Activated CD8-positive, alpha-beta T cell treated with anti-CD3 and anti-CD28 coated beads for 36 hours (primary cell): ENCODE results near the gene CD300LF. TPM values are rescaled to one million over a fixed set of nuclear protein-coding genes. Genes with fewer than 3 reads are reported as not detected.

ENCODE experiments used
- ATAC-seq: fragments of 200-7000 bp; cut with Tn5 transposase; one replicate; pipeline ENCODE4 v1.10.0; 2021; ENCODE audit warnings: mild to moderate bottlenecking, moderate library complexity
- CTCF ChIA-PET: fragments of 350-600 bp; sonication (Branson Sonifier 250); formaldehyde crosslinking; loops from one replicate; lab custom pipeline; 2021; ENCODE audit warnings: antibody characterized with exemption; lab: Charles Lee
- POLR2A ChIA-PET: fragments of 350-600 bp; sonication (Branson Sonifier 250); formaldehyde crosslinking; loops from one replicate; lab custom pipeline; 2021; ENCODE audit warnings: antibody characterized with exemption; lab: Charles Lee
- DNase-seq: peaks from one replicate; pipeline ENCODE4 v3.0.0-alpha.2; 2020
- H3K27ac Mint-ChIP-seq: one replicate; pipeline ENCODE4 v1.8.0; 2021; ENCODE audit warnings: mild to moderate bottlenecking, mixed read lengths
- H3K27me3 Mint-ChIP-seq: one replicate; pipeline ENCODE4 v1.8.0; 2021; ENCODE audit warnings: mixed read lengths
- H3K36me3 Mint-ChIP-seq: one replicate; pipeline ENCODE4 v1.8.0; 2021; ENCODE audit warnings: low read depth, mixed read lengths
- H3K4me1 Mint-ChIP-seq: one replicate; pipeline ENCODE4 v1.8.0; 2021; ENCODE audit warnings: low read depth, mixed read lengths
- H3K4me3 Mint-ChIP-seq: one replicate; pipeline ENCODE4 v1.8.0; 2021; ENCODE audit warnings: mild to moderate bottlenecking, moderate library complexity, mixed read lengths
- H3K9me3 Mint-ChIP-seq: one replicate; pipeline ENCODE4 v1.8.0; 2021; ENCODE audit warnings: mixed read lengths
- CTCF ChIP-seq: fragments of 200-600 bp; IDR thresholded peaks from one replicate; pipeline ENCODE4 v1.8.0; 2022; ENCODE audit warnings: antibody characterized with exemption, mild to moderate bottlenecking
- intact Hi-C: fragments of 100-400 bp; cut with micrococcal nuclease; formaldehyde crosslinking; loops from one replicate; pipeline ENCODE4 v1.10.0; 2022
- total RNA-seq, 2 experiments: library from RNA; stranded (reverse); gene quantifications; one replicate each; pipeline ENCODE4 v1.2.3, GENCODE V29; 2021

Gene CD300LF
- total RNA-seq, 2 experiments from 2014 or later = not detected

DNA sequence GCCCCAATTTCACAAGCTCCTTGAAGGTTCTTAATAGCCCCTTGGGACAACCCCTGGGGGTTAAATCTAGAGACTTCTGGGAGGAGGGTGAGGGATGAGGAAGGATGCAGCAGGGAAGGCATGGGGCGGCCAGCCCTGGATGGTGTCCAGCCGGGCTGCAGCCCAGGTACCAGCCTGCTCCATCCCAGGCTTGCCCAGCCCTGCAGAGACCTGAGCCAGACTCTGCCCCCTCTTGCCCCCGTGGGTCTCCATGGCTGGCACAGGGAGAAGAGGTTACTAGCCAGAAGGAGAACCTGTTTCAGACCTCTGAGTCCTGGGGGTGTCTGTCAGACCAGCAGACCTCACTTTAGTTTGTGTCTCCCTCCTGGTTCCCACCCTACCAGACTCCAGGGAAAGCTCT is 44.2 kb upstream of the CD300LF start:
- ChIA-PET CTCF (interaction anchor here (0.6 to 8.6 kb wide), 6 partner anchors 10 to 382 kb away, joined by 3 to 98 read pairs (median 42); partner anchors contain the start of genes NHERF1 and RAB37), POLR2A (interaction anchor here (1.3 kb wide), 1 partner anchor 20 kb away, joined by 8 read pairs; the partner anchor contains the start of gene NAT9)
- Mint-ChIP-seq H3K4me1 (peaks cover 83% of the 10 kb centered on the region), H3K27ac (peak overlapping the region; percentile 77), H3K9me3 (no peaks in the 10 kb centered on the region), H3K4me3 (no peak overlapping the region), H3K36me3 (peaks cover 29% of the 10 kb centered on the region), H3K27me3 (no peaks in the 10 kb centered on the region)
- TF ChIP-seq CTCF = no peak
- intact Hi-C loops = no loop called here
- ATAC-seq (no peak), DNase-seq (no peak)

GRCh38 chr17:74755533-74755932 is 42.8 kb upstream of the CD300LF start:
- H3K27me3 Mint-ChIP-seq = no peaks in the 10 kb centered on the region
- intact Hi-C loops = no loop called here
- H3K9me3 Mint-ChIP-seq = no peaks in the 10 kb centered on the region
- DNase-seq (no peak), ATAC-seq (no peak)
- ChIA-PET CTCF (interaction anchor here (0.6 to 8.6 kb wide), 6 partner anchors 8 to 36 kb away, joined by 3 to 98 read pairs (median 12); partner anchors contain the start of genes NAT9, NHERF1 and RAB37), POLR2A (no interaction called here)
- no peak for TF ChIP-seq CTCF
- H3K27ac Mint-ChIP-seq = peak overlapping the region; percentile 65
- peaks cover 82% of the 10 kb centered on the region for H3K4me1 Mint-ChIP-seq
- H3K36me3 Mint-ChIP-seq = peaks cover 42% of the 10 kb centered on the region
- no peak overlapping the region for H3K4me3 Mint-ChIP-seq

- peak overlapping the region; percentile 65 for H3K27ac Mint-ChIP-seq
- intact Hi-C loops = no loop called here
Measured at GRCh38 chr17:74754832-74755231, 42.1 kb upstream of the CD300LF start.

DNA sequence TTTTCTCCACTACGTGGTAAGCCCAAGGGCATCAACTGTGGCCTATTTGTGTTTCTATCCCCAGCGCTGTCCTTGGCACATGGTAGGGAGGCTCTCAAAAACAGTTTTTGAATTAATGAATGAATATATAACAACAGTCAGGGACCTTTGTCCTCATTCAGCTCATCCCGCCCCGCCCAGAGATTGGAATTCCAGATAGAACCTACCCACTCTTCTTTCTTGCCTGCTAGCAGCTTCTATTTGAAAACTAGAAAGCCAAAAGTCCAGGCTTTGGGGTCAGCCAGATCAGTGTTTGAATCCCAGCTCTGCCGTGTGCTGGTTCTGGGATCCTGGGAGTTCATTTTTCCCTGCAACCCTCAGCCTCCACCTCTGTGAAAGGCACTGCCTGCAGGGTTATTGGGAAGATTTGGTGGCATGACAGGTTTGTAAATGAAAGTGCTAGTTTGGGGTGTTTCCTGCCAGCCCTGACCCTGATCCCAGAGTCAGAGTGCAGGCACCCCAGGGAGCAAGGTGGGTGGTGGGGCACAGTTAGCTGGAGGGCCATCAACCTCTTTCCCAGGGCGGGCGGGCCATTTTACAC is 40.2 kb upstream of the CD300LF start:
- H3K27ac Mint-ChIP-seq = peak overlapping the region; percentile 86
- DNase-seq = no peak
- no peak for ATAC-seq
- CTCF ChIA-PET = interaction anchor here (0.8 to 7.9 kb wide), 6 partner anchors 7 to 96 kb away, joined by 3 to 56 read pairs (median 12); no protein-coding TSS in a partner anchor
- H3K4me1 Mint-ChIP-seq = peaks cover 56% of the 10 kb centered on the region
- POLR2A ChIA-PET = interaction anchor here (0.8 to 3.0 kb wide), 2 partner anchors 11 to 26 kb away, joined by 4 to 13 read pairs; no protein-coding TSS in a partner anchor
- H3K27me3 Mint-ChIP-seq = no peaks in the 10 kb centered on the region
- peak overlapping the region; percentile 85 for H3K4me3 Mint-ChIP-seq
- intact Hi-C loops = no loop called here
- no peaks in the 10 kb centered on the region for H3K9me3 Mint-ChIP-seq
- no peak for TF ChIP-seq CTCF
- peaks cover 52% of the 10 kb centered on the region for H3K36me3 Mint-ChIP-seq

More at GRCh38 chr17:74754832-74755231, 42.1 kb upstream of the CD300LF start:
- DNase-seq = peak; percentile 58
- Mint-ChIP-seq H3K9me3 (no peaks in the 10 kb centered on the region), H3K4me1 (peaks cover 75% of the 10 kb centered on the region), H3K36me3 (peaks cover 48% of the 10 kb centered on the region), H3K27me3 (no peaks in the 10 kb centered on the region), H3K4me3 (no peak overlapping the region)
- ATAC-seq = peak; percentile 8
- POLR2A ChIA-PET = interaction anchor here (0.9 to 1.2 kb wide), 2 partner anchors 17 to 21 kb away, joined by 3 to 4 read pairs; no protein-coding TSS in a partner anchor
- CTCF ChIA-PET = interaction anchor here (0.6 to 8.6 kb wide), 7 partner anchors 8 to 98 kb away, joined by 3 to 98 read pairs (median 13); partner anchors contain the start of genes NAT9, NHERF1 and RAB37
- no peak for TF ChIP-seq CTCF

DNA sequence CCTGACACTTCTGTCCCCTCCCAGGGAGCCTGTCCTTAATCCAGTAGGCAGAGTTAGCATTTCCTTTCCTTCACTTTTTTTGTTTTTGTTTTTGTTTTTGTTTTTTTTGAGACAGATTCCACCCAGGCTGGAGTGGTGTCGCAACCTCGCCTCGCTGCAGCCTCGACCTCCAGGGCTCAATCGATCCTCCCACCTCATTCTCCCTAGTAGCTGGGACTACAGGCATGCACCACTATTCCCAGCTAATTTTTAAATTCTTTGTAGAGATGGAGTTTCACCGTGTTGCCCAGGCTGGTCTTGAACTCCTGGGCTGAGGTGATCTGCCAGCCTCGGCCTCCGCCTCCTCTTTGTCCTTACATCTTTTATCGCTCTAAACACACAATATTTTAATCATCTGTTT is 39.7 kb upstream of the CD300LF start:
- peak overlapping the region; percentile 86 for H3K27ac Mint-ChIP-seq
- no peaks in the 10 kb centered on the region for H3K27me3 Mint-ChIP-seq
- CTCF ChIA-PET = interaction anchor here (1.1 to 7.9 kb wide), 6 partner anchors 8 to 95 kb away, joined by 3 to 56 read pairs (median 12); no protein-coding TSS in a partner anchor
- POLR2A ChIA-PET = interaction anchor here (3.0 kb wide), 1 partner anchor 11 kb away, joined by 13 read pairs; no protein-coding TSS in a partner anchor
- ATAC-seq = no peak
- TF ChIP-seq CTCF = no peak
- DNase-seq = no peak
- H3K9me3 Mint-ChIP-seq = no peaks in the 10 kb centered on the region
- peak overlapping the region; percentile 85 for H3K4me3 Mint-ChIP-seq
- peaks cover 52% of the 10 kb centered on the region for H3K36me3 Mint-ChIP-seq
- peaks cover 53% of the 10 kb centered on the region for H3K4me1 Mint-ChIP-seq
- intact Hi-C loops = no loop called here
